Stimulated activated naive CD8-positive, alpha-beta T cell treated with anti-CD3 and anti-CD28 coated beads, Interleukin-15, Interleukin-2, amounts not matched to agents 100 ng/mL and 50 ng/mL, for 24 hours (primary cell): ENCODE results near the gene TMPO.
A peak's percentile ranks its signal among the peaks of the same experiment; 100 is the strongest.
"Not testable (repeated sequence)": the region's sequence is repeated elsewhere in the genome, so short reads cannot be mapped to it uniquely, and the experiment has no call there.

ENCODE experiments used
- H3K27ac Mint-ChIP-seq: one replicate; pipeline ENCODE4 v1.8.0; 2021; ENCODE audit warnings: mild to moderate bottlenecking, mixed read lengths
- H3K27me3 Mint-ChIP-seq: one replicate; pipeline ENCODE4 v1.8.0; 2021; ENCODE audit warnings: mixed read lengths
- H3K36me3 Mint-ChIP-seq: one replicate; pipeline ENCODE4 v1.8.0; 2021; ENCODE audit warnings: low read depth, mixed read lengths
- H3K4me1 Mint-ChIP-seq: one replicate; pipeline ENCODE4 v1.8.0; 2021; ENCODE audit warnings: low read depth, mixed read lengths
- H3K4me3 Mint-ChIP-seq: one replicate; pipeline ENCODE4 v1.8.0; 2021; ENCODE audit warnings: mild to moderate bottlenecking, mixed read lengths
- H3K9me3 Mint-ChIP-seq: one replicate; pipeline ENCODE4 v1.8.0; 2021; ENCODE audit warnings: mixed read lengths

TMPO gene

DNA sequence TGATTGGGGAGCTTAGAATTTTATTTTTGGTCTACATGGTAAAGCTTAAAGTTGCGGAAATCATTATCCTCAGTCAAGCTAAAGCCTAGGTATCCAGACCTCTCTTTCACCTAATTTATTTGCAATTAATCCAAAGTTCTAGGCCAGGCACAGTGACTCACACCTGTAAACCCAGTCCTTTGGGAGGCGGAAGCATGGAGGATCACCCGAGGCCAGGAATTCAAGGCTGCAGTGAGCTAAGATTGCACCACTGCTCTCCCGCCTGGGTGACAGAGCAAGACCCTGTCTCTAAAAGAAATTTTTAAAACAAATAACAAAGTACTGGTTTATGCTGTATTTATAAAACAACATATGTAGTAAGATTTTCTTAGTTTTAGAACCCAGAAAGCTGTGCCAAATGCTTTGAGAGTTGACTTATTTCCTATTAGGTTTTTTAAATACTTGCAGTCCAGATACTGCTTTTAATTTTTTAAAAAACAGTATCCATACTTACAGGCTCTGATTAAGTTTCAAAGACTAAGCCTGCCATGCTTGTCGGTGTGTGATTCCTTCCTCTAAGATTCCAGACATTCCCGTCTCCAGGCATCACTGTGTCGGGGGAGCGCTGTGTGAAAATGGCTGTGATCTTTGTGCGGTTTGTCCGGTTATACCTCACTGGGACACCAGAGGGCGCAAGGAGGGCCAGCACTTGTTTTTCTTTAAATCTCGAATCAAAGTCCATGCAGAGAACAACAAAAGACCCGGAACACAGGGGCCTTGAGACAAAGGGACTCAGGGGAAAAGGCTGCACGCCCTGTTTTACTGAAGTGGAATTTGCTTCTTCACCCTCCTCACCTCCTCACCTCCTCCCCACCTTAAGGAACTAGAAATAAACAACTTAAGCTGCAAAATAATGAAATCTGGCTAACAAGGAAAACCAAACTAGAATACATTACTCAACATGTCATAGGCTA is 24.6 kb upstream of the TMPO start:
- H3K27ac Mint-ChIP-seq = peak overlapping the region; percentile 87
- no peaks in the 10 kb centered on the region for H3K36me3 Mint-ChIP-seq
- H3K27me3 Mint-ChIP-seq = no peaks in the 10 kb centered on the region
- H3K4me1 Mint-ChIP-seq = peaks cover 5% of the 10 kb centered on the region
- peak overlapping the region; percentile 37 for H3K4me3 Mint-ChIP-seq
- no peaks in the 10 kb centered on the region for H3K9me3 Mint-ChIP-seq

DNA sequence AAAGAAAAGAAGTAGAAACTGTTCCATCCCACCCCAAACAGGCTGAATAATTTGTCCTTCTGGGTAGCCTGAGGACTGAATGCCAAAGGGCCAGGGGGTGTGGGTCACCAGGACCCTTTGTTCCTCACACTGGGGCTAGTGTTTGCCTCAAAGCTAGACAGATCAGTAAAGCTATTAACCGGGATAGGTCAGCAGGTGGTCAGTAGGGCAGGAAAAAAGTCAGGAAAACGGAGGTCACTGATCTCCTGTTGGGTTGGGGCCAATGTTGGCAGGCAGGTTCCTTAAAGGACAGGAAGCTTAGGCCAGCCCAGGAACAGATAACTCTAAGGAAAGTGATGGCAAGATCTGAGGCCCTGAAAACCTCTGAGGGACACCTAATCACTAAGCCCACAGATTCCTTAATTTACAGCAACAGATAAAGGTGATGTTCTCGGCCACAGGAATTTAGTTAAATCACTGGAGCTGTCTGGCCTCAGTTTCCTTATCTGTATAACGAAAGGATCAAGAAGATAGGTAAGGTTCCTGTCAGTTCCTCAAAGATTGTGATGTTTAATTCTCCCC is 22.7 kb upstream of the TMPO start:
- peaks cover 5% of the 10 kb centered on the region for H3K4me1 Mint-ChIP-seq
- no peak overlapping the region for H3K27ac Mint-ChIP-seq
- H3K4me3 Mint-ChIP-seq = no peak overlapping the region
- no peaks in the 10 kb centered on the region for H3K36me3 Mint-ChIP-seq
- H3K27me3 Mint-ChIP-seq = no peaks in the 10 kb centered on the region
- no peaks in the 10 kb centered on the region for H3K9me3 Mint-ChIP-seq

DNA sequence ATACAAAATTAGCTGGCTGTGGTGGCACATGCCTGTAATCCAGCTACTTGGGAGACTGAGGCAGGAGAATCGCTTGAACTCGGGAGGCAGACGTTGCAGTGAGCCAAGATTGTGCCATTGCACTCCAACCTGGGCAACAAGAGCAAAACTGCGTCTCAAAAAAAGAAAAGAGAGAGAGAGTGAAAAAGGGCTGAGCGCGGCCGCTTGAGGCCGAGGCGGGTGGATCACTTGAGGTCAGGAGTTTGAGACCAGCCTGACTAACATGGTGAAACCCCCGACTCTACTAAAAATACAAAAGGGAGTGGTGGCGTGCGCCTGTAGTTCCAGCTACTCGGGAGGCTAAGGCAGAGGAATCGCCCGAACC is 14.1 kb upstream of the TMPO start:
- Mint-ChIP-seq H3K36me3 (peaks cover 12% of the 10 kb centered on the region), H3K27me3 (peaks cover 10% of the 10 kb centered on the region), H3K4me3 (peak overlapping the region; percentile 45), H3K27ac (peak overlapping the region; percentile 63), H3K4me1 (peaks cover 37% of the 10 kb centered on the region)
- not testable (repeated sequence) for H3K9me3 Mint-ChIP-seq

DNA sequence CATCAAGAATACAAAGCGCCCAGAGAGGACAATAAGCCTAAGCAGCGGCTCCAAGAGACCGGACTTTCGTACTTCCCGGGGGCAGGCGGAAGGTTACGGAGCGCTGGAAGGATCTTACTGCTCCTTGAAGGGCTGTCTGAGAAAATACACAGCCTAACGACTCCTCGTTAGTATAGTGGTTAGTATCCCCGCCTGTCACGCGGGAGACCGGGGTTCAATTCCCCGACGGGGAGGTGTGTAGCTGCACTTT is 12.1 kb upstream of the TMPO start:
- Mint-ChIP-seq H3K36me3 (peaks cover 12% of the 10 kb centered on the region), H3K9me3 (peaks cover 4% of the 10 kb centered on the region), H3K27me3 (peaks cover 10% of the 10 kb centered on the region), H3K27ac (peak overlapping the region; percentile 99), H3K4me1 (peaks cover 37% of the 10 kb centered on the region), H3K4me3 (peak overlapping the region; percentile 97)

DNA sequence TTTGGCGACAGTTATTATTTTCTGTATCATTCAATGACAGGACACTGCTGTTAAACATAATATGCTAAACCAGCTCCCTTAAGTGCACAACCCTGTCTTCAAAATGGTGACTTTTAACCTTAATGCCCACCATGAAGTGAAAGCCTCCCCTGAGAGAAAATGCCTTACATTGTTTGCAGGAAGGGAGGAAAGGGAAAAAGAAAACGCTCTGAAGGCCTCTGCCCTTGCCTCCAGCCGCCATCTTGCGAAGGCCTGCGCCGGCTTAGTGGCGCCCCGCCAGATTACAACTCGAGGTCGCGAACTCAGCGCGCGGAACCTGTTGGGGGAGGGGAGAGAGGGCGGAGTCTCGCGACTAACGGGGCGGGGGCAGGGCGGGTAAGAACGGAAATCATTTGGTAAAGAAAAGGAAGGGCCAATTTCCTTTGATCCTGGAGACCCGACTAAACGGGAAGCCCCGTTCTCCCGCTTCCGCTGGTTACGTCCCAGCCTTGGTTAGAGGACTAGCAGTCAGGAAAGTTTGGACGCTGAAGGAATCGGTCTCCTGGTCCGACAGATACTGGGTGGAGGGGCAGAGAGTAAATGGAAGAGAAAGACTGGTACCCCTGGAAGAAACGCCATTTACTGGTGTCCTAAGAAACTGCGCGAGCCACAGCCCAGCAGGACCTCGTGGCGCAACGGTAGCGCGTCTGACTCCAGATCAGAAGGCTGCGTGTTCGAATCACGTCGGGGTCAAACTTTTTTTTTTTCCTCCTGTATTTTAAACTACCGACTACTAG is 11.6 kb upstream of the TMPO start:
- peaks cover 4% of the 10 kb centered on the region for H3K9me3 Mint-ChIP-seq

DNA sequence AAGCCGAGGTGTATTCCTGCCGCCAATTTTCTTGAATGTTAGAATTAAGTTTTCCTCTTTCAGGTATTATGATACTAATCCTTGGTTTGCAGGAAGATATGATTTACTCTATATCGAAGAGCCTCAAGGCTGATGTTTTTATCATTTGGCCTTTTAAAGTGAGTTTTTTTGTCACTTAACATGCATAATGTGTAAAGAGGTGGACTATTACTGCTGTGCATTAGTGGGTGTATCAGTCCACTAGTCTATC is 11.1 kb upstream of the TMPO start:
- peaks cover 10% of the 10 kb centered on the region for H3K27me3 Mint-ChIP-seq
- H3K4me1 Mint-ChIP-seq = peaks cover 37% of the 10 kb centered on the region
- peak overlapping the region; percentile 99 for H3K27ac Mint-ChIP-seq
- H3K9me3 Mint-ChIP-seq = peaks cover 4% of the 10 kb centered on the region
- H3K4me3 Mint-ChIP-seq = peak overlapping the region; percentile 97
- peaks cover 12% of the 10 kb centered on the region for H3K36me3 Mint-ChIP-seq

More for the DNA sequence above, 11.6 kb upstream of the TMPO start:
- Mint-ChIP-seq H3K4me3 (peak overlapping the region; percentile 97), H3K36me3 (peaks cover 12% of the 10 kb centered on the region), H3K27me3 (peaks cover 10% of the 10 kb centered on the region), H3K4me1 (peaks cover 37% of the 10 kb centered on the region), H3K27ac (peak overlapping the region; percentile 99)

DNA sequence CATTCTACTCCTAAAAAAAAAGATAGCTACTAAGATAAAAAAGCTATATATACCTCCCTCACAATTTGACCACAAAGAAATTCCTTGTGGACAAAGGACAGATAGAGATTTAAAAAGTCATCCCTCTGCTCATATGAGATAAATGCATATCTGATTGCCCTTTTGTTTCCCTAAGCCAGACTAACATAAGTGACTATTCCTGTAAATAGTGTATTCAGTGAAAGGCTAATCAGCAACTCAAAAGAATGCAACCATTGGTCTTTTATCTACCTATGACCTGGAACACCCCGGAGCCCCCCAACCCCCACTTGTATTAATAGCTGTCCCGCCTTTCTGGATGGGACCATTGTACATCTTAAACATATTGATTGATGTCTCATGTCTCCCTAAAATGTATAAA is 6.3 kb upstream of the TMPO start:
- Mint-ChIP-seq H3K9me3 (peaks cover 4% of the 10 kb centered on the region), H3K27ac (no peak overlapping the region), H3K4me1 (peaks cover 33% of the 10 kb centered on the region), H3K36me3 (peaks cover 14% of the 10 kb centered on the region), H3K4me3 (no peak overlapping the region), H3K27me3 (peaks cover 2% of the 10 kb centered on the region)

DNA sequence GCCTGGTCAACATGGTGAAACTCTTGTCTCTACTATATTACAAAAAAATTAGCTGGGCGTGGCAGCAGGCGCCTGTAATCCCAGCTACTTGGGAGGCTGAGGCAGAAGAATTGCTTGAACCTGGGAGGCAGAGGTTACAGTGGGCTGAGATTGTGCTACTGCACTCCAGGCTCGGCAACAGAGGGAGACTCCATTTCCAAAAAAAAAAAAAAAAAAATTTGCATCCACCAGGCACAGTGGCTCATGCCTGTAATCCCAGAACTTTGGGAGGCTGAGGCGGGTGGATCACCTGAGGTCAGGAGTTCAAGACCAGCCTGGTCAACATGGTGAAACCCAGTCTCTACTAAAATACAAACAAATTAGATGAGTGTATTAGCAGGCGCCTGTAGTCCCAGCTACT is 3.6 kb upstream of the TMPO start:
- Mint-ChIP-seq H3K4me1 (peaks cover 25% of the 10 kb centered on the region), H3K36me3 (peaks cover 16% of the 10 kb centered on the region)
- not testable (repeated sequence) for H3K9me3 Mint-ChIP-seq, H3K27ac Mint-ChIP-seq, H3K27me3 Mint-ChIP-seq, H3K4me3 Mint-ChIP-seq

DNA sequence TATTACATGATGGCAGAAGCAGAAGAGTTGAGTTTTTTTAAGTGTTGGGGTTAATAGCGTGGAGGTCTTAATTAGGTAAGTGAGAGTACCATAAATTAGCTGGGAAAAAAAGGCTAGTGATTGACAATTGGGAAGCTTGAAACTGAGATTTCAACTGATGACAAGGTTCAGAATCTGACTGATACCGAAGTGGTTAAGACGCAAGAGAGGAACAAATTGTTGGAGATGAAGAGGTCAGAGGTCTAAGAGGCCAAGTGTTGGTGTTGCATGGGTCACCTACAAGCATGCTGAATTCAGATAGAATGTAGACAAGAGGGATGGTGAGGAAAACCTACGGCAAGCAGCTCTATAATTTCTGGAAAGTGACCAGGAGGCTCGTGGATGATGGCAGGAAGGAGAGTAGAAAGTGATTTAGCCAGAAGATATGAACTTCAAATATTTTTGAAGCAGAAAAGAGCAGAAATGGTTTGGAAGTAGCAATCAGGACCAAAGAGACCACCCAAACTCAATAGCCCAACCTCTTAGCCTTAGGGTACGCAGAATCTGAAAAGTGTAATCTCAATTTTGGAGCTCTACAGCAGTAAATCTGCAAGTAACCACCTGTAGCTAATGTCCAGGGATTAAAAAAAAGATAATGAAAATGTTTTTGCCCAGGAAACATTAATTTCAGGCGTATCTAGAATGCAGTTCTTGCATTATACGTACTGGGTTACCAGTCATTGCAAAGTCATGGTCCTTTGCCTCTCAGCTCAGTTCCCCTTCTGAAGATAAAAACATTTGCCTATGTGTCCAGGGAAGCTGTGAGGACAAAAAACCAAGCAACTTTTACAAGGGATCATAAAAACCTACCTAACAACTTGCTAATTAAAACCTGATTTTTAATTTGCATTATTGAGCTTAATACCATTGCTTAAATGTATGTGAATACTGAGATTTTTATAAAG is 1.7 kb upstream of the TMPO start:
- peaks cover 31% of the 10 kb centered on the region for H3K36me3 Mint-ChIP-seq
- H3K9me3 Mint-ChIP-seq = no peaks in the 10 kb centered on the region
- no peaks in the 10 kb centered on the region for H3K27me3 Mint-ChIP-seq
- H3K27ac Mint-ChIP-seq = peak overlapping the region; percentile 95
- peak overlapping the region; percentile 97 for H3K4me3 Mint-ChIP-seq
- peaks cover 25% of the 10 kb centered on the region for H3K4me1 Mint-ChIP-seq

DNA sequence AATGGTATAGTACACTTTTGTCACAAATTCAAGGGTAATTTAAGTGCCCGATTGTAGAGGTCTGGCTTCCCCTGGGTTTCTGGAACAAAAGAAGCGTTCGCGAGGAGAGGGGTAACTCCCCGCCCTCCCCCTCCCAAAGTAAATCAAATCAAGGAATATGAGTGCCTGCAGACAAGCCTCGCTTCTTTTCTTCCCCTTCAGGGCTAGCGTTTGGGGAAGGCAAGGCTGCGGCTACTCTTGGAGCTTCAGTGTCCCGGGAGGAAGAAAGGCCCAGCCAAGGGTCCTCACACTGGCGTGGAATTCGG is 456 bp upstream of the TMPO start:
- Mint-ChIP-seq H3K4me3 (peak overlapping the region; percentile 97), H3K4me1 (peaks cover 35% of the 10 kb centered on the region), H3K9me3 (no peaks in the 10 kb centered on the region), H3K36me3 (peaks cover 41% of the 10 kb centered on the region), H3K27me3 (no peaks in the 10 kb centered on the region), H3K27ac (peak overlapping the region; percentile 95)

DNA sequence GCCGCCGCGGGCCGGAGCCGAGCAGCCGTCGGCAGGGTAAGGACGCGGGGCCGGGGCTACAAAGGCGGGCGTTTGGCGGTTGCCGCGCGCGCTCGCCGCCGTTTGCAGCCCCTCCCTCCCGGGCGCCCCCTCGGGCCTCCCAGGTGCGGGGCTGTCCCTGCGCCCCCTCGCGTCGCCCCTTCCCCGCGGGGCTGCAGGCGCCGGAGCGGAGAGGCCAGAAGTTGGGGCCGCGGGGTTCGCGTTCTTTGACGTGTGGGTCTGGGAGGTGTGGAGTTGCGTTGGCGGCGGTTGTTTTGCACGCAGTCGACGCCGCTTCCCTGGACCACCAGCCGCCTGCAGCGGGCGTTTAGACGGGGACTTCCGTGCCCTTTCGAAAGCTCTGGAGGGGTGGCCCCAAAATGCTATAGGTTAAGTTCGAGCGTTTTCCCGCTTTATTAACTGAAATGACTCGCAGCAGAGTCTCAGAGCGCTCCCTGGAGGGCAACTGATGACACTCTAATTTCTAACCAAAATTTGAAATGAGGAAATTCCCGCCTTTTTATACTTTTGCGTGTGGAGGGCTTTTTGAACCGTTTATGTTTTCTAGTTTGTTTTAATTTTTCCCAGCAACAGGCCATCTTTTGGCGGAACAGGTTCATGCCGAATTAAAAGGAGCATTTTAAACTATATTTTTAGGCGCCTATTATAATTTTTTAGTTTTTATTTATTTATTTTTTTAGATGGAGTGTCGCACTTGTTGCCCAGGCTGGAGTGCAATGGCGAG is 902 bp downstream of the TMPO start:
- Mint-ChIP-seq H3K36me3 (peaks cover 47% of the 10 kb centered on the region), H3K4me1 (peaks cover 47% of the 10 kb centered on the region), H3K27ac (peak overlapping the region; percentile 99)

DNA sequence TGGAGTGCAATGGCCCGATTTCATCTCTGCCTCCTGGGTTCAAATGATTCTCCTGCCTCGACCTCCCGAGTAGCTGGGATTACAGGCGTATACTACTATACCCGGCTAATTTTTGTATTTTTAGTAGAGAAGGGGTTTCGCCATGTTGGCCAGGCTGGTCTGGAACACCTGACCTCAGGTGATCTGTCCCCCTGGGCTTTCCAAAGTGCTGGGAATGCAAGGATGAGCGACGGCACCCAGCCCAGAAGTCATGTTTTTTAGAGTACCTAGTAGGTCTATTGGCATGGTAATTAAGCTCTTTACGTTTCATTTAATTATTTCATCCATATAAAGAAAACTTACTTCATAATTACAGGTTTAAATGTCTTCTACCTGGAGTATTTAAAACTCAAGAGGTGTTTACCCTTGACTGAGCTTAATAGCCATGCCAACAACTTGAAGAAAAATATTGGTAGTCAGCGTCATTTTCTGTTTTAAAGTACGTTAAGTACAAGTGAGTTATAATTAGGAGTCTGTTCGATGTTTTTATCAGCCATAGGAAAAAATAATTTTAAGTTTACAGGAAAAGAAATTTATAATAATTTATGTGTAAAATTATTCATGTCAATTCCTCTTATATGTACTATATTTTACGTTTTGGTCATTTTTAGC is 4.0 kb downstream of the TMPO start:
- Mint-ChIP-seq H3K9me3 (no peaks in the 10 kb centered on the region), H3K4me3 (peak overlapping the region; percentile 96), H3K27me3 (no peaks in the 10 kb centered on the region), H3K4me1 (peaks cover 54% of the 10 kb centered on the region), H3K27ac (peak overlapping the region; percentile 40), H3K36me3 (peaks cover 61% of the 10 kb centered on the region)

More for the DNA sequence above, 902 bp downstream of the TMPO start:
- no peaks in the 10 kb centered on the region for H3K9me3 Mint-ChIP-seq
- H3K4me3 Mint-ChIP-seq = peak overlapping the region; percentile 96
- H3K27me3 Mint-ChIP-seq = no peaks in the 10 kb centered on the region

DNA sequence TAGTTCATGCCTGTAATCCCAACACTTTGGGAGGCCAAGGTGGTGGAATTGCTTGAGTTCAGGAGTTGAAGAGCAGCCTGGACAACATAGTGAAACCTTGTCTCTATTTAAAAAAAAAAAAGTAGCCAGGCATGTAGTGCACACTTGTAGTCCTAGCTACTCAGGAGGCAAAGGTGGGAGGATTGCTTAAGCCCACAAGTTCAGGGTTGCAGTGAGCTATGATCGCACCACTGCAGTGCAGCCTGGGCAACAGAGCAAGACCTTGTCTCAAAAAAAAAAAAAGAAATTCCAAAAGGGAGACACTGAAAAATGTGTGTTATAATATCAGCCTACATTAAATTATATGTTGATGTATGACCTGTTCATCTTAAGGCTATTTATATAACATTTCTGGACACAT is 14.7 kb downstream of the TMPO start:
- H3K36me3 Mint-ChIP-seq = peaks cover 83% of the 10 kb centered on the region
- no peaks in the 10 kb centered on the region for H3K27me3 Mint-ChIP-seq
- H3K27ac Mint-ChIP-seq = no peak overlapping the region
- no peak overlapping the region for H3K4me3 Mint-ChIP-seq
- H3K9me3 Mint-ChIP-seq = no peaks in the 10 kb centered on the region
- H3K4me1 Mint-ChIP-seq = peaks cover 23% of the 10 kb centered on the region
